Ecto neural progenitor cell (in vitro differentiated cells): Measurements from ENCODE around the gene HOXB5.

Source experiments
- DNase-seq: peaks from one replicate; pipeline ENCODE4 v3.0.0-alpha.2; 2018; ENCODE audit warnings: low spot score

HOXB5 gene

GRCh38 chr17:48546924-48547807 is 46.4 kb downstream of the HOXB5 start:
- DNase-seq = no peak

GRCh38 chr17:48546137-48546923 is 47.2 kb downstream of the HOXB5 start:
- DNase-seq = no peak

GRCh38 chr17:48545539-48545938 is 48.0 kb downstream of the HOXB5 start:
- no peak for DNase-seq

- no peak for DNase-seq
These were observed 48.6 kb downstream of the HOXB5 start, which contains the start of gene HOXB2 for GRCh38 chr17:48545022-48545375. HOXB2 (minus strand) TSS chr17:48545109; CDS start chr17:48544911, 198 bp downstream.

- DNase-seq = peak; percentile 85
These were observed 49.1 kb downstream of the HOXB5 start for GRCh38 chr17:48544349-48545021.

GRCh38 chr17:48543854-48544348 is 49.7 kb downstream of the HOXB5 start:
- DNase-seq = no peak

- peak; percentile 89 for DNase-seq
These were observed 50.3 kb downstream of the HOXB5 start for GRCh38 chr17:48543107-48543853.

- no peak for DNase-seq
These were observed 50.9 kb downstream of the HOXB5 start for GRCh38 chr17:48542698-48543106.

- no peak for DNase-seq
These were observed 51.4 kb downstream of the HOXB5 start for GRCh38 chr17:48542114-48542656.

GRCh38 chr17:48541577-48542113 is 51.9 kb downstream of the HOXB5 start:
- no peak for DNase-seq
